Measurements from ENCODE around the gene CDH1.

CDH1 gene

GRCh38 chr16:68732042-68732680, 4.9 kb upstream of the CDH1 start:
- peak; percentile 75 for DNase-seq

- no peak for DNase-seq
Observed at GRCh38 chr16:68732741-68733399, 4.2 kb upstream of the CDH1 start.

DNA sequence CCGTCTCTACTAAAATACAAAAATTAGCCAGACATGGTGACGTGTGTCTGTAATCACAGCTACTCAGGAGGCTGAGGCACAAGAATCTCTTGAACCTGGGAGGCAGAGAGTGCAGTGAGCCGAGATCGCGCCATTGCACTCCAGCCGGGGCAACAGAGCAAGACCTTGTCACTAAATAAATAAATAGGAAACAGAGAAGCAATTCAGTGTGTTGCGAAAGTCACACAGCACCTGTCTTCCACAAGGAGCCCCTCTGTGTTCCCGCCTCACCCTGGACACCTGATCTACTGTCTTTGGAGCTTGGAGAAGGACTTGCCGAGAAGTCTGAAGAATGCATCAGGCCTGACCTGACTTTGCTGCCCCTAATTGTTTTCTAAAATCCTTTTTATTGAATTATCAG, 3.5 kb upstream of the CDH1 start:
- no peak for DNase-seq

DNA sequence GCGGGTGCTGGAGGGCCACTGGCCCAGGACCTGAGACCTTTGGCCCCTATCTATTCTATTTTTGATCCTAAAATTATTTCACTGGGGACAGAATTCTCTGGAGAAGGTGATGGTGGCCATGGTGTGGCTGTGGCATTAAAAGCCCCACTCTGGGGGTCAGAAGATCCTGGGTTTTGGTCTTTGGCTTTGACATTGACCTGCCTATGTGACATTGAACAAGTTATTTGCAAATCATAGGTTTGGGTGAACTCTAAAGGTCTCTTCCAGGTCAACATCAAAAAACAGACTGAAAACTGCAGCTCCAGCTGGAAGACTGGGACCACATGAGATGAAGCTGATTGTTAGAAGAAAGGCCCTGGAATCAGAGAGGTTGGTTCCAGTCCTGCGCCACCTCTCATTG, 2.3 kb upstream of the CDH1 start:
- DNase-seq = no peak

DNA sequence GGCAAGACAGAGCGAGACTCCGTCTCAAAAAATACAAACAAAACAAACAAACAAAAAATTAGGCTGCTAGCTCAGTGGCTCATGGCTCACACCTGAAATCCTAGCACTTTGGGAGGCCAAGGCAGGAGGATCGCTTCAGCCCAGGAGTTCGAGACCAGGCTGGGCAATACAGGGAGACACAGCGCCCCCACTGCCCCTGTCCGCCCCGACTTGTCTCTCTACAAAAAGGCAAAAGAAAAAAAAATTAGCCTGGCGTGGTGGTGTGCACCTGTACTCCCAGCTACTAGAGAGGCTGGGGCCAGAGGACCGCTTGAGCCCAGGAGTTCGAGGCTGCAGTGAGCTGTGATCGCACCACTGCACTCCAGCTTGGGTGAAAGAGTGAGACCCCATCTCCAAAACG, 531 bp upstream of the CDH1 start:
- no peak for DNase-seq

GRCh38 chr16:68737730-68738629, 888 bp downstream of the CDH1 start:
- DNase-seq = peak; percentile 26

DNA sequence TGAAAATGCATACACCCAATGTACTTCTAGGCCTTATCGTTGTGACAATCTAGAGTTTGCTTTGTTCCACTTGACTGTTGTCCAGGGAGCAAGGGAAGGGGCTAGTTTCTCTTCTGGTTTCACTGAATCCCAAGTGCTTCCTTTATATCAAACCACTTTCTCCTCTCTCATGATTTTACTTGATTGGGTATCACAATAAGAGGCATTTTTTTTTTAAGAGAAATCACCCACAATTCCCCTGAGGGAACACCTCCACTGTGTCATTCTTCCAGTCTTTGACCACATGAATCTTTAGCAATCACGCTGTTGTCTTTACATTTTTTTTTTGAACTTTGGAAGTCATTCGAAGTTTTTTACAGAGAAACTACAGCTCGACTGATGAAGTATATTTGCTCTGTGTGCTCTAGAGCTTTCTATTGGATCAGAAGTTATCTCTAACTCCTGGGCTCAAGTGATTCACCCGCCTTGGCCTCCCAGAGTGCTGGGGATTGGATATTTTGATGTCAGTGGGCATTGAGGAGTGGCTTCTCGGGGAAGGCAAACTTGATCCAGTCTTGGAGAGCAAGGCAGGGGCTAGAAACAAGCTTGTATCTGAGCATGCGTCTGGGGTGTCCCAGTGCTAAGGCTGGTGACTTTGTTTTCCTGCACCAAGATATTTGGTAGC, 3.0 kb downstream of the CDH1 start:
- no peak for DNase-seq

GRCh38 chr16:68740628-68741346, 3.7 kb downstream of the CDH1 start:
- DNase-seq = no peak

DNA sequence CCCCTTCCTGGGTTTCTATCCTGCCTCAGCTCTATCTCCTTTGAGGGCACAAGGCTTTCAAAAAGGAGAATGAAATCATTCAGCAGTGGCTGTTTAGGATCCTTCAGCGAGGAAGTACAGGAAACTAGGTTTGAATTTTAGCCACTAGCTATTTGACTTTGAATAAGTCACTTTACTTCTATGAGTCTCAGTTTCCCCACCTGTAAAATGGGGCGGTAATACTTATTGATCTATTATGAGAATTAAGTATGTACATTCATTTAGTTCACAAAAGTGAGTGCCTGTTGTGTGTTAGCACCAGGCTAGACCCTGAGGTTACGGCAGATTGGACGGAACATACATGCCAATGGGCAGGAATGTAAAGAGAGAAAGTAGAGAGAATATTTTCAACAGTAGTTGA, 6.6 kb downstream of the CDH1 start:
- DNase-seq = no peak

DNA sequence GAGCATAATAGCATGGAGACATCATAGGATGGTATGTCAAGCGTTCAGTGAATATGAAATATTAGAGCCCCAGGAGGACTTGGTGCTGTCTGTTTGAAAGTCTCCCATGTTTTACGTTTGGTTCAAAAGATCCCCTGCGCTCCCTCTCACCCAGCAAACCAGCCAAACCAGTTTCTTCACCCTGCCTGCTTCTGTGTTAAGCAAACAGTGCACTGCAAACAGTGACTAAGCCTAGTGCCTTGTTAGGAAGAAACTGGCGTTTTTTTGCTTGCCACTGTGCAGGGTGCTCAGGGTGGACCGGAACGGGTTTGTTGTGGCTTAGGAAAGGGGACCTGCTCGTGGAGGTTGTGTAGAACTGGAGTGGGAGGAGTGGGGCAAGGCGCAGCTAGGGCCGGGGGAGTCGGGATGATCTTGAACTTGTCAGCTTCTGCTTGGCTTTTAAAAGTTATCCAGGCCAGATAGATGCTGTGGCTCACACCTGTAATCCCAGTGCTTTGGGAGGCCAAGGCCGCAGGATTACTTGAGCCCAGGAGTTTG, 7.7 kb downstream of the CDH1 start:
- DNase-seq = peak; percentile 59

DNA sequence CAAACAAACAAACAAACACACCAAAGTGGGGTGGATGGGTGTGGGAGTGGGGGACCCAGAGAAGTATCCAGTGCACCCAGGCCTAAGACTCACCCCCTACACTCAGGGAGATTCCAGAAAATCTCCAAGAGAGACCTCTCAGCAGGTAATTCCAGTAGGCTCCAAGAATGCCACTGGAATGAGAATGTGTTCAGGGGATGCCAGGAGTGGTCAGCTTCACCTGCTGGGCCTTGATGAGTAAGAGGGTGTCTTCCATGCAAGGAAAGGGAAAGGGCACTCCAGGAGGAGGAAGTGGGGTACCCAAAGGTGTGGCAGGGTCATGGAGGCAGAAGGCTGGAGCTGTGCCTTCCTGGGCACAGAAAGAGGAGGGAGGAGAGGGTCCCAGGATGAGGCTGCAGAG, 9.9 kb downstream of the CDH1 start:
- DNase-seq = no peak

GRCh38 chr16:68749432-68749831, 12.3 kb downstream of the CDH1 start:
- no peak for DNase-seq

DNA sequence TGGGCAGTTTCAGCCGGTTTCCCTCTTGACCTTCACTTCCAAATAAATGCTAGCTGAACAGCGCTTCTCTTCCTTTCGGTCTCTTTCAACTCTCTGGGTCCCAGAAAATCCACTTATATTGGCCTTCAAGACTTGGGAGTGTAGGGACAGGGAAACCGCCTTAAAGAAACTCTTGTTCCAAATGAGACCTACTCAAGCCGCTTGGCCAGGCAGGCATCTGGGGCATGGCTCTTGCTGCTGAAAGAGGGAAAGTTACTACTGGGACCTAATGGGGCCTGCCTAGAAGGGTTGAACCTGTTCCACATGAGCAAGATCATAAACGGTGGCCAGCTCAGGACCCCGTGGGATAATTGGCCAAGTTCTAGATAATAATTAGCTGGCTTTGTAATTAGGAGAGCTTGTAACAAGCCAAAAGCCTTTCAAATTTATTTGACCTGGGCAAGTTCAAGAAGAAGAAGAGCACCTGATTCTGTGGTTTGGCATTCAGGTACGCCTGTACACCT, 13.2 kb downstream of the CDH1 start:
- no peak for DNase-seq

- no peak for DNase-seq
Observed at GRCh38 chr16:68751160-68751559, 14.1 kb downstream of the CDH1 start.

GRCh38 chr16:68752602-68753001, 15.5 kb downstream of the CDH1 start:
- DNase-seq = peak; percentile 48

DNA sequence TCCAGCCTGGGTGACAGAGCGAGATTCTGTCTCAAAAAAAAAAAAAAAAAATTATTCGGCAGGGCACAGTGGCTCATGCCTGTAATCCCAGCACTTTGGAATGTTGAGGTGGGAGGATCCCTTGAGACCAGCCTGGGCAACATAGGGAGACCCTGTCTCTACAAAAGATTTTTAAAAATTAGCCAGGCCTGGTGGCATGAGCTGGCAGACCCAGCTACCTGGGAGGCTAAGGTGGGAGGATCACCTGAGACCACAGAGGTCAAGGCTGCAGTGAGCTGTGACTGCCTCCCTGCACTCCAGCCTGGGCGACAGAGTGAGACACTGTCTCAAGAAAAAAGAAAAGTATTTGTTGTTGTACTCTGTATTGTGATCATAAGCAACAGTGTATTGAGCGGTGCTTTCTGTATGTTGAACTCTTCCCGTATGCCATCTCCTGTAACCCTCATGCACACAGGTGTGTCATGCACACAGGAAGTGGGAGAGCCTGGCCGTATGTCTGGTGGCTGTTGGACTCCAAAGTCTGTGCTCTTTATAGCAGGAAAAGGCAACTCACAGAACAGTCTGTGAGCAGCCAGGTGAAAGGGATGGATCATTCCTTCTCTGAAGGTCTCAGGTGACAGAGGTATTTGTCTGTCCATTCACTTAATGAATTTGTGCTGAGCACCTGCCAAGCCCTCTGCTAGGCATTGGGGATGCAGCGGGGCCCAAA, 17.1 kb downstream of the CDH1 start:
- peak; percentile 2 for DNase-seq

DNA sequence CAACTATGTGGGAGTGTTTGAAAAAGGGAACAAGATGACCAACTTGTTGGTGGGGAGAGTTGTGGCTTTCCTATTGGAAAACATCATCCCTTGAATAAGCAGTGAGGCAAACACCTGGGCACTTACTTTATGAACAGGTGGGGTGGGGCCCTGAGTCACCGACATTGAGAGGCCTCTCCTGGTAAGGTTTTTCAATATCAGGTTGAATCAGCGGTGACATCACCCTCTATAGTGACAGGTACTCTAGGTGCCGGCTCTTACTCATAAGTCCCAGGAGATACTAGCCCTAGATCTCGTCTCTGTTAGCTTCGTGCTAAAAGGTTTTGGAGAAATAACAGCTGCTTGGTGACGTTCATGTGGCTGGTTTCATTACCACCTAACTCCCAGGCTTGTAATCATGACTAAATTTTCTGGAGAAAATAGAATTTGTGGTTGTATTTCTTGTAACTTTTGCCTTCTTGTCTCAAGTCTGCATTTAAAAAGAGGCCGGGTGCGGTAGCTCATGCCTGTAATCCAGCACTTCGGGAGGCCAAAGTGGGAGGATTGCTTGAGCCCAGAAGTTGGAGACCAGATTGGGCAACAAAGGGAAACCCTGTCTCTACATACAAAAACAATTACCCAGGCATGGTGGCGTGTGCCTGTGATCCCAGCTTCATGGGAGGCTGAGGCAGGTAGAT, 19.3 kb downstream of the CDH1 start:
- DNase-seq = peak; percentile 66

GRCh38 chr16:68757625-68757935, 20.5 kb downstream of the CDH1 start:
- no peak for DNase-seq

GRCh38 chr16:68759062-68759461, 22.0 kb downstream of the CDH1 start:
- no peak for DNase-seq

DNA sequence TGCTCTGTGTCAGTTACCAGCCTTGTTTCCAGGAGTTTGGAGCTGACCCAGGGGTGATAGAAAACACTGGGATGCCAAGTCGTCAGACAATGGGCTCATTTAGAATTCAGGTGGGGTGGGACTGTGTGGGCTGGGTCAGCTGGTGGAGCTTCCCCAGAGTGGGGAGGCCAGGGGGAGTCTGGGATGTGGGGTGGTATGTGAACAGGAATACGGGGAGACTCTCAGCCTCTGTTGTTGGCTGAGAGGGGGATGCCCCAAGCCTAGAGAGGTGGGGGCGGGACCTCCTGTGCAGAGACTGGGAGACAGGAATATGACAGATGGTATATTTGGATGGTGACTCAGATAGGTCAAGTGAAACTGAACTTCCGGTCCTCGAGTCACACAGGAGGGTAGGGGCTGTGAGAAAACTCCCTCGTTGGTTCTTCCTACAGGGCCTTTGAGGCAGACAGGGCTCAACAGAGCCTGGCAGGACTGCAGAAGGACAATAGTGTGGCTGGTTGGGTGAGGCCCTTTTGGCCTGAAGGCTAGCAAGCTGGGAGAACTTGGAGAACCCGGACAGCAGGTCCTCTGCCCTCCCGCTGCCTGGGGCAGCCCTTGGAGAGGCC, 23.7 kb downstream of the CDH1 start:
- DNase-seq = peak; percentile 8

Measured in NCI-H69 (cell line).